GM18870 (cell line): ENCODE results near the gene ATP4B.

Experiments
- ATAC-seq: cut with Tn5 transposase; IDR thresholded peaks from one replicate; pipeline ENCODE4 v1.9.1; 2021; ENCODE audit warnings: moderate library complexity; ENCODE audit not compliant: unreplicated experiment

Gene ATP4B

GRCh38 chr13:113657851-113658741 is at the start of gene ATP4B:
ATP4B (minus strand) TSS chr13:113658198; CDS start chr13:113658144, 54 bp downstream.
- ATAC-seq = no peak

DNA sequence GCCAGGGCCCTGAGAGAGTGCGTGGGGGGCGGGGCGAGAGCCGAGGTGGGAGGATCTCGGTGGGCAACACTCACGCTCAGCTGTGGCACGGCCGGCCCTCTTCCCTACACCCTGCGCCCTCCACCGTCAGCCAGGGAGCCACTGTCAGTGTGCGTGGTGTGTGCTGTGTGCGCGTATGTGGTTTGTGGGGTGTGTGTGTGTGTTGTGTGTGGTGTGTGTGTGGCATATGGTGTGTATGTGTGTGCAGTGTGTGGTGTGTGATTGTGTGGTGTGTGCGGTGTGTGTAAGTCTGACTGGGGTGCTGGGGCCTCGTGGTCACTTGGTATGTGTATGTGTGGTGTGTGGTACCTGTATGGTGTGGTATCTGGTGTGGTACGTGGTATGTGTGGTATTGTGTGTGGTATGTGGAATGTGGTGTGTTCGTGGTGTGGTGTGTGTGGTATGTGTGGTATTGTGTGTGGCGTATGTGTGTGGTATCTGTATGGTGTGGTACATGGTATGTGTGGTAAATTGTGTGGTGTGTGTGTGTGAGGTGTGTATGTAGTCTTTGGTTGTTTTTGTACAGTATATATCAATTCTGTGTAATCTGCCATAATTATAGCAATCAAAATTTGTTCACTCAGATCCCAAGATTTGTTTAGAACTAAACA is 14.1 kb upstream of the ATP4B start:
- ATAC-seq = no peak

GRCh38 chr13:113671066-113672001 is 13.3 kb upstream of the ATP4B start:
- ATAC-seq = no peak

DNA sequence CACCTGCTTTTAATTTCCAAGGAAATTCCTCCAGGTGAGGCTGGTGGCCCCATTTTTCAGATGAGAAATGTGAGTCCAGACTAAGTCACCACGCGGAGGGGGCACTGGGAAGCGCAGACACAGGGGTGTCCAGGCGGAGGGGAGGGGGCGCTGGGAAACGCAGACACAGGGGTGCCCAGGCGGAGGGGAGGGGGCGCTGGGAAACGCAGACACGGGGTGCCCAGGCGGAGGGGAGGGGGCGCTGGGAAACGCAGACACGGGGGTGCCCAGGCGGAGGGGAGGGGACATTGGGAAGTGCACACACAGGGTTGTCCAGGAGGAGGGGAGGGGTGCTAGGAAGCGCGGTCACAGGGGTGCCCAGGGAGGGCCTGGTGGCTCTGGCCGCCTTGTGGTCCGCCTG is 12.5 kb upstream of the ATP4B start:
- ATAC-seq = no peak

GRCh38 chr13:113669755-113670341 is 11.8 kb upstream of the ATP4B start:
- no peak for ATAC-seq

GRCh38 chr13:113669231-113669754 is 11.3 kb upstream of the ATP4B start:
- no peak for ATAC-seq

DNA sequence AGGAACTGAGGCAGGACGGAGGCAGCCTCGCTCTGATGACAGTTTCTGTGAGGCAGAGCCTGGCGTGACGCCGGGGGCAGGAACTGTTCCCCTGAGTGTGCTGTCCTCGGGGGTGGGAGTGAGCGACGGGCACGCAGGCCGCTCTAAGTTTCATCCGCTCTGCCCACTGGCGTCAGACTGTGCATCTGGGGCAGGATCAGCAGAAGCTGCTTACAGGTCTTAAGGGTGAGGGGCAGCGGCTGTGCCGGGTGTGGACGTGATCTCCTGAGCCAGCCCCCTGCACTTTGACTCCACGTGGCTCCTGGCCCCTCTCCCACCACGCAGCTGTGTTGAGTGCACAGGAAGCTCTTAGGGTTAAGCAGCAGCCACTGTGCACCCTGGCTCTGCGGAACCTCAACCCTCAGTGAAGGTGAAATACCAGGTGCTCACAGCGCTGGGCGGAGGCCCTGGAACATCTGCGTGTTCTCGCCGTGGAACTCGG is 10.5 kb upstream of the ATP4B start:
- no peak for ATAC-seq

GRCh38 chr13:113667771-113668490 is 9.9 kb upstream of the ATP4B start:
- ATAC-seq = no peak

- no peak for ATAC-seq
Observed at GRCh38 chr13:113666951-113667701, 9.1 kb upstream of the ATP4B start, which contains the start of gene GRK1. GRK1 (plus strand) TSS chr13:113667219; CDS start chr13:113667387, 168 bp downstream.

DNA sequence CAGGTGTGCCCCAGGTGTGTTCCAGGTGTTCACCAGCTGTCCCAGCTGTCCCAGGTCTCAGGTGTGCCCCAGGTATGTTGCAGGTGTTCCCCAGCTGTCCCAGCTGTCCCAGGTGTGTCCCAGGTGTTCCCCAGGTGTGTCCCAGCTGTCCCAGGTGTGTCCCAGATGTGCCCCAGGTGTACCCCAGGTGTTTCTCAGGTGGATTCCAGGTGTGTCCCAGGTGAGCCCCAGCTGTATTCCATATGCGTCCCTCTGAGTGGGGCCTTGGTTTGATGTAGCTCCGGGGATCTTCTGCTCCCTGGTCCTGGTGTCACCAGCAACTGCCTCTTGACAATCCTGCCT is 8.3 kb upstream of the ATP4B start:
- ATAC-seq = no peak

DNA sequence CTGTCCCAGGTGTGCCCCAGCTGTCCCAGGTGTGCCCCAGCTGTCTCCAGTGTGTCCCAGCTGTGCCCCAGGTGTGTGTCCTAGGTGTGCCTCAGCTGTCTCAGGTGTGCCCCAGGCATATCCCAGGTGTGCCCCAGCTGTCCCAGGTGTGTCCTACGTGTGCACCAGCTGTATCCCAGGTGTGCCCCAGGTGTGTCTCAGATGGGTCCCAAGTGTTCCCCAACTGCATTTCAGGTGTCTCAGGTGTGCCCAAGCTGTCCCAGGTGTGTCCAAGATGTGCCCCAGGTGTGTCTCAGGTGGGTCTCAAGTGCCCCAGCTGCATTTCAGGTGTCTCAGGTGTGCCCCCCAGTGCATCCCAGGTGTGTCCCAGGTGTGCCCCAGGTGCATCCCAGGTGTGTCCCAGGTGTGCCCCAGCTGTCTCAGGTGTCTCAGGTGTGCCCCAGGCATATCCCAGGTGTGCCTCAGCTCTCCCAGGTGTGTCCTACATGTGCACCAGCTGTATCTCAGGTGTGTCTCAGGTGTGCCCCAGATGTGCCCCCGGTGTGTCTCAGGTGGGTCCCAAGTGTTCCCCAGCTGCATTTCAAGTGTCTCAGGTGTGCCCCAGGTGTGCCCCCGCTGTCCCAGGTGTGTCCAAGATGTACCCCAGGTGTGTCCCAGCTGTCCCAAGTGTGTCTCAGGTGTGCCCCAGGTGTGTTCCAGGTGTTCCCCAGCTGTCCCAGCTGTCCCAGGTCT is 7.8 kb upstream of the ATP4B start:
- no peak for ATAC-seq

GRCh38 chr13:113664751-113665596 is 7.0 kb upstream of the ATP4B start:
- no peak for ATAC-seq

- no peak for ATAC-seq
Observed at GRCh38 chr13:113663934-113664333, 5.9 kb upstream of the ATP4B start.

GRCh38 chr13:113661509-113661908 is 3.5 kb upstream of the ATP4B start:
- no peak for ATAC-seq

DNA sequence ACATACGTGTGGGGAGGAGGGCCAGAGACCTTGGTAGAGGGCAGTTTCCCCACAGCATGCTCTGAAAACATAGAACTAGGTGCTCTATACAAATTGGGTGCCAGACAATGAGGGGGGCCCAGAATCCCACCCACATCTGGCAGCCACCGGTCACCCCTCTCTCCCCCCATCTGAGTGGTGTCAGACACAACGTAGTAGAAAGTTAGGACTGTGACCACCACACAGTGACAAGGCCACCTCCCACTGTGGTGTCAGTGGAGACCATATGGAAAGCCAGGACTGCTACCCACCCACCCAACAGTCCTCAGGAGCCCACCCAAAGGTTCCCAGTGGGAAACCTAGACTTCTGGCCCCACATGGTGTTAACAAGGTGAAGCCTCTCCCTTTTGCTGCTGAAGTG is 2.1 kb upstream of the ATP4B start:
- no peak for ATAC-seq

- no peak for ATAC-seq
Observed at GRCh38 chr13:113659337-113659736, 1.3 kb upstream of the ATP4B start.

GRCh38 chr13:113658836-113659235 is 838 bp upstream of the ATP4B start:
- ATAC-seq = no peak
